GM19397 (cell line): Measurements from ENCODE around the gene ADARB2.
"Not testable (repeated sequence)": the region's sequence is repeated elsewhere in the genome, so short reads cannot be mapped to it uniquely, and the experiment has no call there.

Experiments used
- ATAC-seq: cut with Tn5 transposase; IDR thresholded peaks from one replicate; pipeline ENCODE4 v1.9.1; 2021; ENCODE audit warnings: mild to moderate bottlenecking, moderate library complexity; ENCODE audit not compliant: unreplicated experiment

Gene ADARB2

DNA sequence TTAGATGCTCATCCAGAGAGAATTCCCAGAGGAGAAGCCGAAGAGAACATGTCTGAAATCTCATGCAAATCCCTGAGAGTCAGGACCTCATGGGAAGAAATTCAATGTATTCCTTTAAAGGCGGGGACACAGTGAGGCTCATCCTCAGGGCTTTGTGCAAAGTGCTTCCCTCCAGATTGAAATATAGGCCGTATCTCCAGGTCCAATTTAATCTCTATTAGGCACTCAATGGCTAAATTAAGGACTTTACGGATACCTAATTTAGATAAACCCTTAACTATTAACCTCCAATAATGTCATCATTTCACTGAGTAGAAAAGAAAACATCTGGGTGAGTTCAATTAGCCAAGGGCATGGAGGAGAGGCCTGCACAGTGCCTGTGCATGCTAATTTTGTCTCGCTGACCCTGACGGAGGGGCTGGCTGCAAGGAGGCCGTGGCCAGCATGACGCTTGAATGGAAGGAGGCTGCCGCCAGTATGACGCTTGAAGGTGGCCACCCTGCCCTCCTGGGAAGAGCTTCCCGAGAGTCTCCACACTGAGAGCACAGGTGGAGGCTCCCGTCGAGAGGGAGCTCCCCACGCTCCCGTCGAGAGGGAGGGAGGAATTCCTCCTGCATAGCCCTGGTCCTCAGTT lies 287.6 kb downstream of the ADARB2 start:
- ATAC-seq, result no peak

GRCh38 chr10:1449021-1449420 lies 288.3 kb downstream of the ADARB2 start:
- no peak for ATAC-seq

DNA sequence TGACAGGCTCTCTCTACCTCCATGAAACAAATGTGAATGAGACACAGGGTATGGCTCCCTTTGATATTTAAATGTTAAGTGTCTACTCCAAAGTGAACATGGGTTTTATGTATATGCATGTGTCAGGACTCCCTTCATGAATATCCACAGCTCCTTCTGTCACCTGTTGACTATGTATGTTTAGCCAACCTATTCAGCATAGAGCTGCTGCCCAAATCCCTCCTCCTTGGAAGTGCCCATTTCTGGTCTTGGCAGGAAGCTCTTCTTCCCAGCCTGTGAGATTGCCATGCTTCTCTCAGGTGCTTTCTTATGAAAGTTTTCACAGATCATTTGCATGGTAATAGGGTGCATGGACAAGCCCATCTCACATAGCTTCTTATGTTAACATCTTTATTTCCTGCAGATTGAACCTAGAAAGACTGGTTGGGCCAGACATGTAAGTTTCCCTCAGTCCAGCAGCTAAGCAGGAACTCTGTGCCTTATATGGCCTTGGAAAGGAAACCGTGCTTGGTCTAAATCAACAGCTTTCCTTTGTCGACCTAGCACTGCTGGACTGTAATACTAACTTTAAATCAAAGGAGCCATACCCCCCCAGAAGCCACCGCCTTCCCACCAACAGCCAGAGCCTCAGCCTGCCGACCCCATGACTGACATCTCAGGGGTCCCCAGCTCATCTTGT lies 288.9 kb downstream of the ADARB2 start:
- ATAC-seq, result no peak

- ATAC-seq, result no peak
These were observed 292.5 kb downstream of the ADARB2 start for GRCh38 chr10:1444826-1445225.

DNA sequence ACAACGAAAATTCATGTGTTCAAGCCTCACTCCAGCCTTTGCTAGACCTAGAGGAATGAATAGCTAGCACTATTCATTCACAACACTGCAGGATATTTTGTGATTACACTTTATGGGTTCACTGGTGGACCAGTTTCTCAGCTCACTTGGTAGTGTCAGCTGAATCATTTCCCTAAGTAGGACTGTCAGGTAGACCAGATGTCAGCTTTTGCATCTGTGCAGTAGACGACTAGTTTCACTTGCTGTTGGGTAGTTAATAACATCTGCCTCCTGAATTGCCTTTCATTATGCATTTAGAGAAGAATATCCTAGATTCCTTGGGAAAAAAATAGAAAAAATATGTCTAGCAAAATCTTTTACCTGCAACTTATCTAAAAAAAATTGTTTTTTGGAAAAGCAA lies 296.4 kb downstream of the ADARB2 start:
- ATAC-seq, result peak; percentile 58

GRCh38 chr10:1434912-1435692 lies 302.2 kb downstream of the ADARB2 start:
- ATAC-seq, result no peak

GRCh38 chr10:1434202-1434601 lies 303.1 kb downstream of the ADARB2 start:
- no peak for ATAC-seq

GRCh38 chr10:1432161-1432560 lies 305.2 kb downstream of the ADARB2 start:
- ATAC-seq, result no peak

- no peak for ATAC-seq
These were observed 306.1 kb downstream of the ADARB2 start for GRCh38 chr10:1431229-1431628.

- not testable (repeated sequence) for ATAC-seq
These were observed 309.7 kb downstream of the ADARB2 start for GRCh38 chr10:1427521-1428186.

GRCh38 chr10:1426786-1427185 lies 310.5 kb downstream of the ADARB2 start:
- no peak for ATAC-seq

- peak; percentile 67 for ATAC-seq
These were observed 311.4 kb downstream of the ADARB2 start for GRCh38 chr10:1425879-1426278.

DNA sequence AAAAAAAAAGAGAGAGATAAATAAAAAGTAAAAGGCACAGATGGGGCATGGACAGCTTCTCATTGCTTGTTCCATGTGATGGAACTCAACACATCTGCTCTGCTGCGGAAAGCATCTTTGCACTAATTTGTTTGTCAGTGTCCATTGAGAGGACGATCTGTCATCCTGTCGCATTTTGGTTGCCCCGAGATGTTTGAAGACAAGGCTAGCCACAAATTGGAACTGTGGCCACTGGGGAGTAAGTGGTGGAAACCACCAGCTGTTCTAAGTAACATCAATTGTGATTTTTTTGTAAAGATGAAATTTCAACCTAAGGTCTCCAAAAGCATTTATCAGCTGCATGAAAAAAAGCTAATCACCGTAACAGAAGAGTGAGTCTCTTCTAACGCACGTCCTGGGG lies 312.7 kb downstream of the ADARB2 start:
- no peak for ATAC-seq

GRCh38 chr10:1423676-1424253 lies 313.6 kb downstream of the ADARB2 start:
- no peak for ATAC-seq

- ATAC-seq, result no peak
These were observed 315.1 kb downstream of the ADARB2 start for GRCh38 chr10:1422275-1422674.

DNA sequence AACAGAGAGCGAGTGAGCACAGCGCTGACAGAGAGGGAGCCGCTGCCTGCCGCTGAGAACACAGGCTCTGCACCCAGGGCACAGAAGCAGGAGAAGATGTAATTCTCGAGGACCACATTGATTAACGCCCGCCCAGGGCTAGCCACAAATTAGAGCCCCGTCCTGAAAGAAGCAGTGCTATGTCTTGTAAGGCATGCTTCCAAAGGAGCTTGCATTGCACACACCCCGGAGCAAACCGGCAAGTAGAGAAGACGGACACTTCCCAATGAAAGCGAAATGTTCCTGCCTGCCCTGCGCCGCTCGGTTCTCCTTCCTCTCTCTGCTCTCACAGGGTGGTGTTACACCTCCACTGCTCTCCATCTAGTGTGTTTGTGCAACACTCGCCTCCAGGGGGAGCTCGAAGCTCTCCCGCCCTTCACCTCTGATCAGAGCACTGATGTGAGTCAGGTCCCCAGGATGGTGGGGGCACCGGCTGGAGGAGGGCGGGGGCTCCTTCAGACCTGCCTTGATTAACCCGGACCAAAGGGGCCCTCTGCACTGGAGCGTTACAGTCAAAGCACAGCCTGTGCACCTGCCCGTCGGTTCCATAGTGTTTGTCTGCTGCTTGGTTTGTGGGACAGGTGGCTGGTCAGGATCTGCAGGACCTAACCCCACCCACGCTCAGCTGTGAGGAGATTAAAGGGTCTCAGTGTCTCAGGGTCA lies 316.5 kb downstream of the ADARB2 start:
- ATAC-seq, result peak; percentile 84

DNA sequence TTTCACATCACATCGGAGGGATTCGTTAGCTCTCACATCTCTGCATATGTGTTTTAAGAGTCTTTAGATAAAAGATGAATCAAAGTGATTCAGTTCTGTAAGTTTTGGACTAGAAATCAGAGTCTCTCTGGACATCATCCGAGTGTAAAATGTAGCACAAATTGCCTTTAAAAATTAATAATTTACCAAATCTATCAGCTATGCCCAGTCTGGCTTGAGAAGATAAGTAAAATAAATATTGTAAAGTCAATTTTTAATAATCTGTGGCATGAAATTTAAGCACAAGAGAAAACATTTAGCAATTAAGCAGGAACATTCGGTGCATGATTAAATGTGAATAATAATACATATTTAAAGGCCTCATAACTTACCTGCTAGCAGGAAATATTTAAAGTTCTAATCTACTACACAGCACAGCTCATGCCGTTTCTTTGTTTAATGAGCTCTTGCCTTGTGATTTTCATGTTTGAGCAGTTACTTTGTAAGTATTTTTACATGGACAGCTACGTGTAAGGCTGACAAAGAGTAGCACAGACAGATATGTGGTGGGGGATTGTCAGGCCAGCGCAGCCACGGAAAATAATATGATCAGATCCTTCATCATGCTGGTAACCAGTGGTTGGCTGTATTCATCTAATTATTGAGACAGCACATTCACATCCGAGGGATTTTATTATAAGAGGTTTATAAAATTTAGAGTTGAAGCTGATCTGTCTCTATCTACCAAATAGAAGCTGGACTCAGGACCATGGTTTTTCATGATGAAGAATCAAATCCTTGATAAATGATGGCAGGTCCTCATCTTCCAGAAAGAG lies 317.3 kb downstream of the ADARB2 start:
- no peak for ATAC-seq

- ATAC-seq, result no peak
These were observed 319.2 kb downstream of the ADARB2 start for GRCh38 chr10:1418031-1418550.

- no peak for ATAC-seq
These were observed 319.8 kb downstream of the ADARB2 start for GRCh38 chr10:1417574-1417973.
